KOPT-K1 (cell line): ENCODE data around the gene TREM1.
"Not testable (repeated sequence)": the region's sequence is repeated elsewhere in the genome, so short reads cannot be mapped to it uniquely, and the experiment has no call there.

Experiments used
- H3K27ac ChIP-seq: fragments of 200-600 bp; sonication (generic); 2 replicates; pipeline ENCODE4 v1.5.1; 2016; ENCODE audit warnings: antibody characterized with exemption, mild to moderate bottlenecking, low read depth, low read length; ENCODE audit not compliant: poor library complexity, severe bottlenecking
- H3K36me3 ChIP-seq: fragments of 200-600 bp; sonication (generic); 2 replicates; pipeline ENCODE4 v1.5.1; 2017; ENCODE audit warnings: antibody characterized with exemption, mild to moderate bottlenecking, low read length, moderate library complexity; ENCODE audit not compliant: insufficient read depth
- H3K9me3 ChIP-seq: fragments of 200-600 bp; sonication (generic); 2 replicates; pipeline ENCODE4 v1.5.1; 2017; ENCODE audit warnings: antibody characterized with exemption, low read length, mild to moderate bottlenecking; ENCODE audit not compliant: insufficient read depth, poor library complexity, severe bottlenecking

Gene TREM1

GRCh38 chr6:41315943-41316620 lies 29.6 kb upstream of the TREM1 start:
- no peaks in the 10 kb centered on the region for H3K36me3 ChIP-seq

DNA sequence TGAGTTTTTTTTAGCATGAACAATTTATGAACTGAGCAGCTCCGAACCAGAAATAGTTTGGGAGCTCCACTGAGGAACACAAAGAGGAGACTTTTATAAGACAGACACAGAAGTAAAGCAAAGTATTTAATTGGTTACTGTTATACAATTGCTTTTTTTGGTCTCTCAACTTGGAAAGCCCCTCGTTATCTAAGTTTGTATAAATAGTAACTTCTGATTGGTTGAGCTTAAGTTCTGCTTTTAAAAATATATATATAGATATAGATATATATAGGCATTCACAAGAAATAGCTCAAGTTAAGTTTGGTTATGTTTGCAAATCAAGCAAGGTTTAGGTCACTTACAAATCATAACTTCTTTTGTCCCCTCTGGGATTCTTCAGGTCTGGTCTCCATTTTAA lies 28.7 kb upstream of the TREM1 start:
- H3K27ac ChIP-seq, result no peak overlapping the region
- no peaks in the 10 kb centered on the region for H3K36me3 ChIP-seq
- H3K9me3 ChIP-seq, result no peaks in the 10 kb centered on the region

More at GRCh38 chr6:41315943-41316620, 29.6 kb upstream of the TREM1 start:
- no peaks in the 10 kb centered on the region for H3K9me3 ChIP-seq
- H3K27ac ChIP-seq, result no peak overlapping the region

- Histone ChIP-seq H3K27ac (no peak overlapping the region), H3K36me3 (no peaks in the 10 kb centered on the region), H3K9me3 (no peaks in the 10 kb centered on the region)
Measured at GRCh38 chr6:41306187-41306854, 19.8 kb upstream of the TREM1 start.

DNA sequence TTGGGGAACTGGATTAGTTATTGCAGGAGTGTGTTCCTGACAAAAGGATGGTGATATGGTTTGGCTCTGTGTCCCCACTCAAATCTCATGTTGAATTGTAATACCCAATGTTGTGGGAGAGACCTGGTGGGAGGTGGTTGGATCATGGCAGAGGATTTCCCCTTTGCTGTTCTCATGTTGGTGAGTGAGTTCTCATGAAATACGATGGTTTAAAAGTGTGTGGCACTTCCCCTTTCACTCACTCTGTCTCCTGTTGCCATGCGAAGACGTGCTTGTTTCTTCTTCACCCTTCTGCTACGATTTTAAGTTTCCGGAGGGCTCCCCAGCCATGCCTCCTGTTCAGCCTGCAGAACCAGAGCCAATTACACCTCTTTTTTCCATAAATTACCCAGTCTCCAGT lies 16.2 kb upstream of the TREM1 start:
- no peak overlapping the region for H3K27ac ChIP-seq
- no peaks in the 10 kb centered on the region for H3K9me3 ChIP-seq
- no peaks in the 10 kb centered on the region for H3K36me3 ChIP-seq

DNA sequence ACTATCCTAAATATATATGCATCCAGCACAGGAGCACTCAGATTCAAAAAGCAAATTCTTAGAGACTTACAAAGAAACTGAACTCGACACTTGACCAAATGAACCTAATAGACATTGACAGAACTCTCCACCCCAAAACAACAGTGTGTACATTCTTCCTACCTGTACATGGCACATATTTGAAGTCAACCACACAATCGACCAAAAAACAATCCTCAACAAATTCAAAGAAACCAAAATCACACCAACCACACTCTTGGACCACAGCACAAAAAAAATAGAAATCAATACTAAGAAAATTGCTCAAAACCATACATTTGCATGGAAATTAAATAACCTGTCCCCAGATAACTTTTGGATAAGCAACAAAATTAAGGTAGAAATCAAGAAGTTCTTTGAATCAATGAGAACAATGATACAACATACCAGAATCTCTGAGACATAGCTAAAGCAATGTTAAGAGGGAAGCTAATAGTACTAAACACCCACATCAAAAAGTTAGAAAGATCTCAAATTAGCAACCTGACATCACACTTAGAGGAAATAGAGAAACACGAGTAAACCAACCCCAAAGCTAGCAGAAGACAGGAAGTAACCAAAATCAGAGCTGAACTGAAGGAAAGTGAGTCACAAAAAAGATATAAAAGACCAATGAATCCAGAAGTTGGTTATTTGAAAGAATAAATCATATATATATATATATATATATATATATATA lies 12.5 kb upstream of the TREM1 start:
- no peak overlapping the region for H3K27ac ChIP-seq
- H3K36me3 ChIP-seq, result no peaks in the 10 kb centered on the region
- peaks cover 8% of the 10 kb centered on the region for H3K9me3 ChIP-seq

- H3K36me3 ChIP-seq, H3K9me3 ChIP-seq, H3K27ac ChIP-seq: not testable (repeated sequence)
Measured at GRCh38 chr6:41297248-41297647, 10.8 kb upstream of the TREM1 start.

DNA sequence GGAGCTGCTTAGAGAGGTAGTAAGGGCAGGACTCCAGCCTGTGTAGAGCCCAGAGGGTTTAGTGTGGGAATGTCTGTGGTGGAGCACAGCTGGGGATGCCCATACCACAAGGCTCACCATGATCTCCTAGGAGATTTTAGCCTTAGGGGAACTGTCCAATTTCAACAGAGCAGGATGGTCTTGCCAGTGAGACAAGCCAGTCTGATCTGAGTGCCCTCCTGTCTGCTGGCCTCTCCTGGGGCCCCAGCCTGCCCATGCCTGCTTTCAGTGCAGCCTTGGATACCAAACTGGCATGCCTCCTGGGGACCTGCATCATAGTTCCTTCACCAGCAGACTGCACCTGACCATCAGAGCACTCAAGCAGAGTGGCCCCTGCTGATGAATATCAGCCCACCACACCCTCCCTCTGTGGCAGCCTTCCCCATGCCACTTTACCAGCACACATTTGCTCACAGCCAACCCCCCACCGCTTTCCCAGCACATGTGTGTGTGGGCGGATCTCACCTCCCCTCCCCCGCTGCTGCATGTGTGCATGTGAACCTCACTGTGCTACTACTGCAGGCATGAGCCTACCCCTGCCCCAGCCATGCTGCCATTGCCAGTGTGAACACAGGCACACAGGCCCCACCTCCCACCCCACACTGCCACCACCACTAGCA lies 7.9 kb upstream of the TREM1 start:
- Histone ChIP-seq H3K27ac (no peak overlapping the region), H3K9me3 (peaks cover 8% of the 10 kb centered on the region), H3K36me3 (no peaks in the 10 kb centered on the region)

GRCh38 chr6:41291717-41292116 lies 5.2 kb upstream of the TREM1 start:
- H3K36me3 ChIP-seq, result no peaks in the 10 kb centered on the region
- H3K27ac ChIP-seq, result no peak overlapping the region
- peaks cover under 1% of the 10 kb centered on the region for H3K9me3 ChIP-seq

- Histone ChIP-seq H3K9me3 (no peaks in the 10 kb centered on the region), H3K27ac (no peak overlapping the region), H3K36me3 (no peaks in the 10 kb centered on the region)
Measured at GRCh38 chr6:41289815-41290214, 3.3 kb upstream of the TREM1 start.

DNA sequence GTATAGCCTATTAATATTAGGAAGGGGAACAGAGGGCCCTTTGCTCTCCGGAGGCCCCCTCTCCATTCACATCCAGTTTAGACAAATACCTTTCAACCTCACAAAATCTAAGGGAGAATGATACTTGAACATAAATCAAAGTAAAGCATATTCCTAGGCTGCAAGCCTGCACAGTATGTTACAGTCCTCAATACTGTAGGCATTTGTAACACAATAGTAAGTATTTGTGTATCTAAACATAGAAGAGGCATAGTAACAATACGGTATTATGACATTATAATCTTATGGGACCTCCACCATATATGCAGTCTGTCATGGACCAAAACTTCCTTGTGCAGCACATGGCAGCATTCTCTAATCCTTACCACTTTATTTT lies 2.3 kb upstream of the TREM1 start:
- Histone ChIP-seq H3K9me3 (no peaks in the 10 kb centered on the region), H3K27ac (no peak overlapping the region), H3K36me3 (no peaks in the 10 kb centered on the region)

GRCh38 chr6:41288030-41288753 lies 1.7 kb upstream of the TREM1 start:
- H3K27ac ChIP-seq, result no peak overlapping the region
- H3K9me3 ChIP-seq, result no peaks in the 10 kb centered on the region
- no peaks in the 10 kb centered on the region for H3K36me3 ChIP-seq

DNA sequence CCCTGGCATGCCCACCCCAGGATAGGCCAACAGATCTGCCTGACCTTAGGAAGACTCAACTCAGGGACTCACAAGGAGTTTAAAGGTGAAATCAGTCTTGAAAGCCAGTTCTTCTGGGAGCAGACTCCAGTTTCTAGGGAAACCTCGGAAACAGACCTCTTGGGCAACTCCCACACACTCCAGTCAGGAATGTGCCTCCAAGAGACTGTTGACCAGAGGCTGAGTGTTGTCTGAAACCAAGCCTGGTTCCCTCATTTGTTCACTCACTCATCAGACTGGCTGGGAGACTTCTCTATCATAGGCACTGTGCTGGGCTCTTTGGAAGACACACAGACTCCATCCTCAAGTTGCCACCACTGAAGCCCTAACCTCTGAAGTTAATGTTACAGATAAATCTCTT lies 1.8 kb downstream of the TREM1 start:
- no peaks in the 10 kb centered on the region for H3K9me3 ChIP-seq
- no peaks in the 10 kb centered on the region for H3K36me3 ChIP-seq
- H3K27ac ChIP-seq, result no peak overlapping the region

DNA sequence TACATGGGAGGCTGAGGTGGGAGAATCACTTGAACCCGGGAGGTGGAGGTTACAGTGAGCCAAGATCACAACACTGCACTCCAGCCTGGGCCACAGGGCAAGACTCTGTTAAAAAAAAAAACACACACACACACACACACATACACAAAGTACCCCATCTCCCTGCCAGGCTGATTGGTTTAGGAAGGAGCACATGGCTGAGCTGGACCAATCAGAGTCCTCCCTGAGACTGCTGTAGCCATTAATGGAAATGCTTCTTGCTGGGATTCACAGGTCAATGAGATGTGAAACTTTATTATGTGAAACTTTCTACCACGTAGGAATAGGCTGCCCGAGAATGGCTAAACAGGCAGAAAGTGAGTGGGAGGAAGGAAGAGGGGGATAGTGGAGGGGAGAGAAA lies 2.9 kb downstream of the TREM1 start:
- H3K27ac ChIP-seq, result no peak overlapping the region
- no peaks in the 10 kb centered on the region for H3K9me3 ChIP-seq
- no peaks in the 10 kb centered on the region for H3K36me3 ChIP-seq

GRCh38 chr6:41280381-41281057 lies 6.0 kb downstream of the TREM1 start:
- Histone ChIP-seq H3K36me3 (no peaks in the 10 kb centered on the region), H3K9me3 (no peaks in the 10 kb centered on the region), H3K27ac (no peak overlapping the region)
